GM21576 (cell line): ENCODE results near the gene KCNJ4.

Experiments used
- ATAC-seq: cut with Tn5 transposase; IDR thresholded peaks from one replicate; pipeline ENCODE4 v1.9.1; 2021; ENCODE audit warnings: mild to moderate bottlenecking, moderate library complexity; ENCODE audit not compliant: unreplicated experiment

KCNJ4 gene

DNA sequence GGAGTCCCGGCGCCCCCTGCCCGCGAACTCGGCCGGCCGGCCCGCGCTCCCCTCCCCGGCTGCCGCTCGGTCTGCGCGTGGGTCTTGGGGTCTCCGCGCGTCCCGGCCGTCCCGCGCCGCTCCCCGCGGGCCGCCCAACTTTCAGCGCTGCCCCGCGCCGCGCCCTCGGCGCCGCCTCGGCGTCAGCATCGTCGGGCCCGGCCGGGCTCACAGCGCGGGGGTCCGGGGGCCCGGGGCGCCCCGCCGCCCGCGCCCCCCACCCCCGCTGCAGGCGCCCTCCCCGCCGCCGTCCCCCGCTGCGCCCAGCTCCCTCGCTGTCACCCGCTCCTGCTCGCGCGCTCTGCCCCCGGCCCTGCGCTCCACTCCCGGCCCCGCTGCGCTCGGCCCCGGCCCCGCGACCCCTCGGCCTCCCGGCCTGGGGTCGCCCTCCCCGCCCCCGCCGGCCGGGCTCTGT is at the start of gene KCNJ4:
Gene KCNJ4 (minus strand): TSS at position 124 of the 454 bp plus-strand sequence. CDS start 27,067 bp downstream, outside the sequence.
- ATAC-seq = no peak

DNA sequence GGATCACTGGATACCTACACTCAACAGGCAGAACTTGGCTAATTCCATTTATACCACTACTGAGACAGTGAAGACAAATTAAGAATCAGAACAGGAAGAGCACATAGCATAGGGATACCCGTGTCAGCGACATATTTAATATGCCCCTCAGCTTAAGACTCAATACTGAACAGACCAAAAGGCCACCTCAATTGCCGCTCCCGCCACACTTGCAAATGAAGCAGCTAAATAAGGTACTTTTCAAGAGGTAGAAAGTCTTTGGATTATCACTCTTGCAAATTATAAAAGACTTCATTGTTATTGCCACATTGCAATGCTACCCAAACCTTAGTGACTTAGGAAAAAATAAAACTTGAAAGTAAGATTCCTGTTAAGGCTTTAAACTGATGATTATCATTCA is 48.0 kb upstream of the KCNJ4 start:
- ATAC-seq = no peak

DNA sequence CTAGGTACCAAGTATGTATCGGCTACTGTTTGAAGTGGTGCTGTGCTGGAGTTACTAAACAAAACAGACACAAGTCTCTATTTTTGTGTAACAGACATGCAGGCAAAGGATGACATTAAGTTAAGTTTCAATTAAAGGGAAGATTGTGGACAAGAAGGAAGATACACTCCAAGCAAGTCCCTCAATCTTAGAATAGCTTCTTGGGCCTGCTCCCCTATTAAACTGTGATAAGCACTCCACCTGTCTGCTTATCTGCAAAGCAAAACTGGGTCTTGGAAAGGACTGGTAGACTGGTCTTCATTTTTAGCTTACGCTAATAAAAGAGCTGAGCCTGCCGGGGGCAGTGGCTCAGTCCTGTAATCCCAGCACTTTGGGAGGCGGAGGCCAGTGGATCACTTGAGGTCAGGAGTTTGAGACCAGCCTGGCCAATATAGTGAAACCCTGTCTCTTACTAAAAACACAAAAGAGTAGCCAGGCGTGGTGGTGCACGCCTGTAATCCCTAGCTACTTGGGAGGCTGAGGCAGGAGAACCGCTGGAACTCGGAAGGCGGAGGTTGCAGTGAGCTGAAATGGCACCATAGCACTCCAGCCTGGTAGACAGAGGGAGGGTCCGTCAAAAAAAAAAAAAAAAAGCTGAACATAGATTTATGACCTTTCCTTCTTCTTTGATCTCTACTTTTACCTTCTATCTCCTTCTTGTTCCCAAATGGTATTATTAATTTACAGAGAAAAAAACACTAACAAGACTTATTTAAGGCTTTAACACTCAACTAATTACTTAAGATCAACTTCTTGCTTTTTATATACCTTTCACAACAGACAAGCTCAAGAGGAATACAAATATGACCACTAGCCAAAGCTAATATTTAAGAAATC is 47.0 kb upstream of the KCNJ4 start:
- ATAC-seq = no peak

DNA sequence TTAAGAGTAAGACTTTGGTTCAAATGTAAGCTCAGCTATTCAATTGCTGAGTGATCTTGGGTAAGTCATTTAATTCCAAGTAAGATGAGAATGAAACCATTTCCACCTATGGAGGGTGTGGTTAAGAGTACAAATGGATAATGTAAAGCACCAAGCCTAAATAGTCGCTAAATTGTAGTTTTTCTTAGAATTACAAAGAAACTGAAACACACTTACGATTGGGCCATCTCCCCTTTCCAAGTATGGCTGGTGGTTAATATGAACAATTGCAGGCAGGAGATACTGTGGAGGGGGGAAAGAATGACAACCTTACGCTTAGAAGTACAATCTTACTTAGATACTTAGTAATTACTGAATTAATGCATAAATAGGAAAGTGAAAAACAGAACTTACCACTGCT is 42.9 kb upstream of the KCNJ4 start:
- ATAC-seq = no peak

DNA sequence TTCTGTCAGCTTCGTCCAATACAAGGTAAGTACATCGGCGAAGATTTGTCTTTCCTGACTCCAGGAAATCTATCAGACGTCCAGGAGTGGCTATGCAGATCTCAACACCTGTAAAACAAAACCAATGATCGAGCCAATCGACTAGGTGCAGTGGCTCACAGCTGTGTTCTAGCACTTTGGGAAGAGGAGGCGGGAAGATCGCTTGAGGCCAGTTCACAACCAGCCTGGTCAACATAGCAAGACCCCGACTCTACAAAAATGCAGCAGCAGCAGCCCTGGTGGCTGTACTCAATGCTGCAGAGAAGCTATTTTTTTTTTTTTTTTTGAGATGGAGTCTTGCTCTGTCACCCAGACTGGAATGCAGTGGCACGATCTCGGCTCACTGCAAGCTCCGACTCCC is 39.9 kb upstream of the KCNJ4 start:
- no peak for ATAC-seq

DNA sequence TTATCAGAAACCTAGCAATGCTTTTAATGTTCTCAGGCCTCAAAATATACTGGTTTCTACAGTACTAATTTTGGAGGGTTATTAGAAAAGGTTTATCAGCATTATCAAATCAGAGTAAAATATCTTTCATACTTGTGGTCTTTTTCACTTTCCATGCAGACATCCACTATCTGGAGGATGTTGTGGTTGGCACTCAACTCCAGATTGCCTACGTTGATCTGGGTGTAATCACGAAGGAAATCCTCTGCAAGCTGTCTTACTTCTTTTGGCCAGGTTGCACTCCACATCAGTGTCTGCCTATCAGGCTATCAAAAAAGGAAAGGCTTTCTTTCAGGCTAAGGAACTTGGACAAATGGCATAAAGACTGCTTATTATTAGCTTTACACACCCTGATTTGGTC is 39.5 kb upstream of the KCNJ4 start:
- no peak for ATAC-seq

DNA sequence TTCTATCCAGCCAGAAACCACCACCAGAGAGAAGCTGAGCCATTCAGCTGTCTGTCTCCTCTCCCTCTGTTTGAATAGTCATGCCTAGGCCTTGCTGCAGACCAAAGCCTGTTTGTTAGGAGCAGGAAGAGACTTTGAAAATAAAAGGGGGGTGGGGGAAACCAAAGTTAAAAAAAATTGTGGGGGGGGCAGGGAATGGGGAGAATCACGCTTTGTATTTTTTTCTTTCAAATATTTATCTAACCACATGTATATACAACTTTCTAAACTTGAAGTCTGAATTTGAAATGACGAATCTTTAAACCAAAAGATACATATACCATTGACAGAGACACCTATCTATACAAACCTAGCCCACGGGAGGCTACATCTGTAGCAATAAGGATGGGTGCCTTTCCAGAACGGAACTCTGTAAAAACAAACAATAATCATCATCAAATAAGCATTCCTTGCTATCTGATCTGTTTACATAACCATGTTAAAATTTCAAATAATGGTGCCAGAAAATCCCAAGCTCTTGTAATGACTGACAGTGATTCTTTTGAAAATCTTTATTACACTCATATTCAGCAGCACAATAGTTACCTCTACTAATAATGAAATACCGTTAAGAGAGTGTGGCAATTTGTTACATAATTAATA is 36.8 kb upstream of the KCNJ4 start:
- no peak for ATAC-seq

DNA sequence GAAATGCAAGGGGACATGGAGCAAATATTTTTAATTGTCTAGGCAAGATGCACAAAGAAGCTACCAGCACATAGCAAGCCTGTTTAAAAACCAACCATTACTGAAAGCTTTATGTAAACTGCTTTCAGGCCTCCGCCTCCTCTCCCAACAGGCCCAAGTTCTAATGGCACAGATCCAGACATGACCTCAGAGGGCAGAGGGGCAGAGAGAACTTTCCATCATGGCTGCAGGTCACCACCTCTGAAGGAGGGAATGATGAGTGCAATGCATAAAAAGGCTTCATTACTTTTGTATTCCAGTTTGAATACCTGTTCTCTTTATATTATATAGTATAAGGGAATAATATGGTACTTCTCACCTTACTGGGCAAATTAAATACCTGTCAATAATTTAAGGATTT is 35.9 kb upstream of the KCNJ4 start:
- no peak for ATAC-seq

DNA sequence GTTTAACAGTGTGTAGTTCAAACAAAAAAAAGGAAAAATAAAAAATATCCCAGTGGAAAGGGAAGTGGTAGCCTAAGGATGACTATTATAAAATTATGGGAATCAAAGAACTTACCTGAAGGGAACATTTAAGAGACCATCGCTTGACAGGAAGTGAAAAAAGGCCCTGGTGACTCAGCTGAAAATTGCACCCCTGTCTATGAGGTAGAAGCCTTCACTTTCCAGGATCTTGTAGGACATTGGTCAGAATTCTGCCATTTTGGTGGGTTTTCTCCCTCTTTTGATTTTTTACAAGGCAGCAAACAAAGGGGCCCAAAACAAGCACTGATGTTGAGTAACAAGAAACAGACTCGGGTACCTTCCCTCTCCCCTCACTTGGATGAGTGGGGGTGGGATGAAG is 35.5 kb upstream of the KCNJ4 start:
- no peak for ATAC-seq

DNA sequence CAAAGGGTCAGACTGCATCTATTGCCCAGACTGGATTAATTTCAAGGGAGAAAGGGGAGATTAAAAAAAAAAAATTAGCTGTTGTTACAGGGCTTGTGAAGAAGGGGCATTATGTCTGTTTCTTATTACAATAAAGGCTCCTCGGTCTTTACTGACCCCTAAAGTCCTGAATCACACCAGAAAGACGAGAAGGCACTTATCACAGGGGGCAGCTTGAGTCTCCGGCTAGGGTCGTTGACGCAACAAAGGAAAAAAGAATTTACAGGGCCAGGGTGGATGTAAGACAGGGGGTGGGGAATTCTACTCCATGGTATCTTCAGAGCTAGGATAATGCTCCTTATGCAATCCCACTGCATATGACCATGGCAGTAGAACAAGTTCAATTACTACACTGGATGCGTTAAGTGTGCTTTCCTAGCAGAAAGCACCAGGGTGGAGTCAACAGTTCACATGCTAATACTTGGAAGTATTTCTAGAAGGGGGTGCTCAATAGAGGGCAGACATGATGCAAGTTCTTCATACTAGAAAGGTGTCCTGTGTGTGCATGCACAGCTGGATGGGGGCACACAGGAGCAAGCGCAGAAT is 34.7 kb upstream of the KCNJ4 start:
- ATAC-seq = no peak

DNA sequence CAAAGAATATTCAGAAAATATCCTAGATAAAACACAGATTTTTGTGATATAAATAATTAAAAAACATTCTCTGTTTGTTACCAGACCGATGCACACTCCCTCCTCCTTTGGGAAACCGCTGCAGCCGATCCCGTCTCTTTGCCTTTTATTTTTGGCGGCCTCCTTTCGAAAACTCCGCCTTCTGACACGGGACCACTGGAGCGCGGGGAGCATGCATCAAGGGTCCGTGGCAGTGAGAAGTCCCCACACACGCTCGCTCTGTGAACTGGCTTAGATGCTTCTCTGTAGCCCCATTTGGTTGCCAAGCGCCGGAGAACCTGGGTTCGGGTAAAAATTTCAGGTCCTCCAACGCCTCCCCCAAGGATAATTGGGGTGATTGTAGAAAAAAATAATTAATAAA is 34.1 kb upstream of the KCNJ4 start:
- ATAC-seq = no peak

DNA sequence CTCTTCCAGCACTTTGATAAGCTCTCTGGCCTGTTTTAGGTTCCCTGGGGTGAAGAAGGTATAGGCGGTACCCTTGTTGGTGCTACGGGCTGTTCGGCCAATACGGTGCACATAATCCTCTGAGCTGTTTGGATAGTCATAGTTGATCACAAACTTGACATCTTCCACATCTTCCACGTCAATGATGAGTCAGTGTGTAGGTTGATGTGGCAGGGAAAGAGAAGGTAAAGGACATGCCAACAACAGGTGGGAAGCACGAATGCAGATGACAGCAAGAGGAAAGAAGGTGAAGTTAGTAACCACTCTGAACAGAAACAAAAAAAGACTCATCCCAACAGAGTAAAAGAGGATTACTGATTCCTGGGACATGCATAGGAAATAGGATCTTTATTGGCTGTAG is 32.9 kb upstream of the KCNJ4 start:
- ATAC-seq = no peak

DNA sequence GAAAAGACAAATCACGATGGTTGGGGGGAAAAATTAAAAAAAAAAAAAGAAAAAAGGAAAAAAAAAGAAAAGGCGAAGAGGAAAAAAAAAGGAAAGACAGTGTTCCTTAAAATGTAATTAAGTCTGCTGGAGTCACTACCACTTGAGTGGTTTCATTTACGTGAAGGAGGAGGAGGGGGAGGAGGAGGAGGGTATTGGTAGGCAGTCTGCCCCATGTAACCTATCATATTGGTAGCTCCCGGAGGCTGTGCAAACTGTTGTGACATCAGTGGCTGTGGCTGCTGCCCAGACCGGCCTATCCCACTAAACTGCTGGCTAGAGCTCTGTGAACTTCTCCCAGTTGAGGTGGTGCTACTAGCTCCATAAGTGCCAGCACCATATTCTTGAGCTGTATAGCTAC is 30.8 kb upstream of the KCNJ4 start:
- ATAC-seq = no peak

DNA sequence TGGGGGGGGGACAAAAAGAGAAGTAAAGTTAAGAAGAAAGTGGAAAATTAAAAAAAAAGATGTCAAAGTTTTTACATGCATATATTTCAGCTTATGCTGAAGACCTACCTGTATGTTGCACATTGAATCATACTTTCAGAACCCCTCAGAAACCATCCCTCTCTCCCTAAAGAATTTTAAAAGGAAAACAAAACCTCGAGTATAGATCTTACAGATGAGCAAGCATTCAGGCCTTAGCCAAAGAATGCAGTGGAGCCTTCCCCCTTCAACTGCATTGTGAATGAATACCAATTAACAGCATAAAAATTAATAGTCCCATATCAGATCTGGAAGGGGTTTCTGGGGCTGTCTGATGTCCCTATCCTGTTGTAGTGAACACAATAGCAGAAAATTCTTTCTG is 29.2 kb upstream of the KCNJ4 start:
- ATAC-seq = no peak

DNA sequence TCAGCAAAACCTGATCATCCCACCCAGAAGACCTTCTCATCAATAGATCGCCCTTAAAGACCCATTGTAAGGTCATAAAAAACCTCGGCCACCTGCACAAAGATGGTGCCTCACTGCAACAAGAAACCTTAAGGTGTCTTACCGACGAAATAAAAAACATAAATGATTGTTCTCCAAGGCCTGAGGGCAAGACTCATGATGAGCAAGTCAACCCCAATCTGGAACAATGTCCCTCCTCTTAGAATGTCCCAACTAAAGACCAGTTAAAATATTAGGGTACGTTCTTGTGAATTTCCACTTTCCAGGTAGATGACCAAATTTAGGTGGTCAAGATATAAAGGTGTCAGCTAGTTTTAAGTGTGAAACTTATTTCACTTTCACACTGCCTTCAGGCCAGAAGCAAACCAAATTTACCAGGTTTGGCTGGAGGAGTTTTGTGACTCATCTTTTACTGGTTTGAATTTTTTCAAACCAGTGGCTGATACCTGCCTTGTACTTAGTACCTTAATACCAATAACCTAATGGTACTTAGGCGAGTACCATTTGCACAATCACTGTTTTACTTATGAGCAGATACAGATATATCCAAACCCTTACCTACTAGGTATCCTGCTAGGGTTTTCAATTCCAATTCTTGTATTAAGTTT is 27.8 kb upstream of the KCNJ4 start:
- no peak for ATAC-seq

DNA sequence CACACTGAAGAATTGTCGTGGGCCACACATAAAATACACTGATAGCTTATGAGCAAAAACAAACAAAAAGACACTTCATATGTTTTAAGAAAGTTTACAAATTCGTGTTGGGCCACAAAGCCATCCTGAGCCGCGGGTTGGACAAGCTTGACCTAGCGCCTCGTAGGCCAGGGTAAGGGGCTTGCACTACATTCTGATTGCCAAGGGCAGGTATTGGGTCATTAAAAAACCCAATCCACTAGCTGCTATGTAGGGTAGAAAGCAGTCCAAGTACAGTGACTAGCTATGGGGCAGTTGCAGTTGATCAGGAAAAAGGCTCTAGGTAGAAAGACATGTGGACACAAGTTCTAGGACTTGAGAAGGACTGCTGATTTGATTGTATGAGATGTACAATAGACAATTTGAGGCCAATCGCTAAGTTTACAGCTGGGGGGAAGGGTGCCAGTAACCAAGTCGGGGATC is 26.9 kb upstream of the KCNJ4 start:
- ATAC-seq = no peak

DNA sequence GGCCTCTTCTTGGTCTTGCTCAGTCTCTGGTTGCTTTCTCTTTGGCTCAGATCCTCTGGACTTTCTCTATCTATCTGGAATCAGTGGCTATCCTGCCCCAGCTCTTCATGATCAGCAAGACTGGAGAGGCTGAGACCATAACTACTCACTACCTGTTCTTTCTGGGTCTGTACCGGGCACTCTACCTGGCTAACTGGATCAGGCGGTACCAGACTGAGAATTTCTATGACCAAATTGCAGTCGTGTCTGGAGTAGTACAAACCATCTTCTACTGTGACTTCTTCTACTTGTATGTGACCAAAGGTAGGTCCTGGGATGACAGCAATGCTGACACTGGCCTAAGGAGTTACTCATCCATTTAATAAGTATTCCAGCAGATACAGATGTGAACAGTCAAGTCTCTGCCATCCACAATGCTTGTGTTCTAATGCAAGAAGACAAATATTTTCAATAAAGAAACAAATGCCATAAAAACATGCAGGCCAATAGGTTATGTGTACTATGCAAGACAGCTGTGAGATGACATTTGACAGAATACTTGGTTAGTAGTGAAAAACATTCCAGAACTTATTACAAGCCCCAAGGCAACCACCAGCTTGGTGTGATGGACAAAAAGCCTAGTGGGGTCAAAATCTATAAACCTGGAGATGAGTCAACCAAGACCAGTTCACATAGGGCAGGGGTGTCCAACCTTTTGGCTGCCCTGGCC is 26.3 kb upstream of the KCNJ4 start:
- ATAC-seq = no peak

DNA sequence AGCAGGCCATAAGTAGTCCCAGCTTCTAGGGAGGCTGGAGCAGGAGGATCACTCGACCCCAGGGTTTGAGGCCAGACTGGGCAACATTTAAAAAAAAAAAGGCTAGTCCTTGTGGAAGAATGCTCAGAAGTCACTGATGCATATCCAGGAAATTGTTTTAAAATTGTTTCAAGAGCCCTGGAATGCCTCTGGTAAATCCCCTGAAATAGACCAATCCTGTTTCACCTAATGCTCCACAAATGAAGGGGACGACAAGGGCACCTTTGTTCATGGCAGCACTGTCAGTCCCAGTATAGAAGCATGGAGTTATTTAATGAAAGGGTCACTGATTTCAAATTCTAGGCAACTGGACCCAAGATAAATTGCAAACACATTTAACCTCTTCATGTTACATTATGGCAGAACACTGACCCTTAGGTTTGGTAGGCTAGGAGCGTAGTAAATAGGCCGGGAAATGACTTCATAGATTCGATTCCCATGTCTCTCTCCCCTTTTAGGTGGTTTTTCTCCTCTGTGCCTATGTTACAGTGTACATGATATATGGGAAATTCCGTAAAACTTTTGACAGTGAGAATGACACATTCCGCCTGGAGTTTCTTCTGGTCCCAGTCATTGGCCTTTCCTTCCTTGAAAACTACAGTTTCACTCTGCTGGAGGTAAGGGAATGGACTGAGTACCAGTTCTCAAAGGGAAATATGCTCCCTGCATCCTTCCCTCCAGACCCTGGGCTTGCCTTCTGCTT is 24.3 kb upstream of the KCNJ4 start:
- ATAC-seq = no peak

DNA sequence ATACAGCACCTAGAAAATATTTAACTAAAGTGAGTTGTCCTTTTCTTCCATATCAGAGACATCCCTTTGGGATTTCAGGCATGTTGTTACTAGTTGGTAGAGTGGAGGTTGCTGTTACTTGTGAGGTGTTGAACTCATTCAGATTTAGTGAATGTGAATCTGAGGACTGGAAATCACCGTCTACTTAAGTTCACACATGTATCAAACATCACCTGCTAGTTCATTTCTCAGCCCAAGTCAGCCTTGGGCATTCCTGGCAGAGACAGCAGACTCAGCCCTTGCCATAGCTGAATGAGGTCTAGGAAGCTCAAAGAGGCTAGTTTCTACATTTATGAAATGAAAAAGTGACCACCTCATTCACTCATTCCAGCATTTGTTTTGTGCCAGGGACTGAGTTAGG is 22.6 kb upstream of the KCNJ4 start:
- ATAC-seq = no peak

DNA sequence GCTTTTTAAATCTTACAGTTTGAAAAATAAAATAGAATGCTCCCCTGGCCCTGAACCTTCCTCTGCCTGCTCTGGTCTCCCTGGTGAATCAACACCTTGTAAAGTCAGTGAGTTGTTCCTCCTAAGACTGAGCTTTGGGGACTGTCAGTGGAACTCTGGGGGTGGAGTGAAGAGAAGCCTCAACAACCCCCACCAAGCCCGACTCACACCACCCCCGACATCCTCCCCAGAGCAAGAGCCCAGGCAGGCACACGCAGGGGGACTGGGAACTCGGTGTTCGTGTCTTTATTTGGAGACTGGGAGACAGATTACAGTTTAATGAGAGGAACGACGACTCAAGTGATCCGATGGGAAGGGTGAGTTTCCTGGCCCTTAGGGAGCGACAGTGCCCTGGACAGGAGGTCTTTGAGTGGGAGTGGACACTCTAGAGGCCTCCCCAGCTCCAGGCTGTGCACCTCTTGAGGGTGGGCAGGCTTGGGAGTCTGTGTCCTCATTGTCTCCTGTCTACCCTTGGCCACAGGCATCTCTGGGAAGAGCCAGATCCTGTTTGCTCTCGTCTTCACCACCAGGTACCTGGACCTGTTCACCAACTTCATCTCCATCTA is 19.1 kb upstream of the KCNJ4 start:
- no peak for ATAC-seq
